ENCODE measurements around the gene BAG3.

DNA sequence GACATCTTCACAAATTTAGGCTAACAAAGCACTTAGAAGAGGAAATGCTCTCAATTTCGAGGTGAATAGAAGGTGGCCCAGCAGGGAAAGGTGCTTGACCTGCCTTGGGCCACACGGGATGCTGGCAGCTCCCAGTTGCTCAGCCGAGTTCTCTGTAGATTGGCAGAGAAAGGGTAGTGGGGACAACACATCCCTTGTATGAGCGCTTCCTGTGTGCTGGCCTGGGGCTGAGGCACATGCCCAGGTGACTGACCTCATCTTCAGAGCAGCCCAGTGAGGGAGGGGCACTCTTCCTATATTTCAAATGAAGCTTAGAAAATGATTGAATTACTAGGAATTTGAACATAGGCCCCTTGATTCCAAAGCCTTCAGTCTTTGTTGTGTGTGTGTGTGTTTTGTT lies 20.2 kb downstream of the BAG3 start:
- TF ChIP-seq CTCF (IDR thresholded peaks at IDR 0.05; ENCODE audit: control extremely low read depth in 1 of 3, insufficient read depth in 1 of 3, low read depth in 1 of 3, low read length in 3 of 3), result no peak
- no peak for TF ChIP-seq ATF3 (IDR thresholded peaks at IDR 0.05; ENCODE audit: insufficient read depth, low read depth, low read length)
- no peak for TF ChIP-seq EZH2 (IDR thresholded peaks at IDR 0.05; ENCODE audit: low read depth, low read length, severe bottlenecking)
- TF ChIP-seq NRF1 (IDR thresholded peaks at IDR 0.05; ENCODE audit: low read depth, low read length), result no peak
- no peak for TF ChIP-seq EGR1 (IDR thresholded peaks at IDR 0.05; ENCODE audit: borderline replicate concordance, low read depth, low read length)
- TF ChIP-seq SAP30 (IDR thresholded peaks at IDR 0.05; ENCODE audit: insufficient read depth, insufficient replicate concordance, low read length), result no peak
- TF ChIP-seq SP1 (IDR thresholded peaks at IDR 0.05; ENCODE audit: low read depth, low read length), result no peak
- TF ChIP-seq HDAC6 (IDR thresholded peaks at IDR 0.05; ENCODE audit: low read depth, low read length), result no peak
- TF ChIP-seq YY1 (IDR thresholded peaks at IDR 0.05; ENCODE audit: low read depth, low read length), result no peak
- no peak for TF ChIP-seq TAF1 (IDR thresholded peaks at IDR 0.05; ENCODE audit: low read depth, low read length)
- no peak for TF ChIP-seq MAFK (IDR thresholded peaks at IDR 0.05; ENCODE audit: low read depth, low read length)
- no peak for TF ChIP-seq ZNF274 (IDR thresholded peaks at IDR 0.05; ENCODE audit: borderline replicate concordance, extremely low read depth, low read length)

Measured in H1 (cell line).